Neuronal stem cell (in vitro differentiated cells): ENCODE data around the gene RBM20.
"Not testable (repeated sequence)": the region's sequence is repeated elsewhere in the genome, so short reads cannot be mapped to it uniquely, and the experiment has no call there.

Experiments
- DNase-seq: peaks from one replicate; pipeline ENCODE4 v3.0.0-alpha.2; 2013; ENCODE audit warnings: low spot score
- H2AFZ ChIP-seq: one replicate; pipeline ENCODE4 v1.6.1; 2013; ENCODE audit warnings: mild to moderate bottlenecking, low read length, inconsistent platforms
- H2AK5ac ChIP-seq: 2 replicates; pipeline ENCODE4 v1.6.1; 2013; ENCODE audit warnings: low read depth, mild to moderate bottlenecking, inconsistent platforms, low read length, moderate library complexity, mixed read lengths
- H2BK120ac ChIP-seq: 2 replicates; pipeline ENCODE4 v1.6.1; 2013; ENCODE audit warnings: low read depth, mild to moderate bottlenecking, inconsistent platforms, low read length, moderate library complexity, mixed read lengths
- H2BK12ac ChIP-seq: one replicate; pipeline ENCODE4 v1.6.1; 2013; ENCODE audit warnings: low read length, inconsistent platforms
- H2BK15ac ChIP-seq: 2 replicates; pipeline ENCODE4 v1.6.1; 2013; ENCODE audit warnings: mild to moderate bottlenecking, low read length, inconsistent platforms, mixed read lengths
- H2BK5ac ChIP-seq: one replicate; pipeline ENCODE4 v1.6.1; 2013; ENCODE audit warnings: inconsistent platforms, mild to moderate bottlenecking, low read length, moderate library complexity
- H3K14ac ChIP-seq: one replicate; pipeline ENCODE4 v1.6.1; 2013; ENCODE audit warnings: low read length, inconsistent platforms
- H3K18ac ChIP-seq: 2 replicates; pipeline ENCODE4 v1.6.1; 2013; ENCODE audit warnings: low read length, inconsistent platforms
- H3K23ac ChIP-seq: 2 replicates; pipeline ENCODE4 v1.6.1; 2013; ENCODE audit warnings: low read depth, mild to moderate bottlenecking, mixed read lengths, low read length, inconsistent platforms; ENCODE audit not compliant: poor library complexity
- H3K27ac ChIP-seq: replicated peaks from 3 replicates; pipeline ENCODE4 v1.5.1; 2013; ENCODE audit warnings: low read length, inconsistent platforms
- H3K27me3 ChIP-seq, 3 experiments: 2 replicates each; pipeline ENCODE4 v1.6.1; 2013; ENCODE audit warnings: low read length in 3 of 3, mild to moderate bottlenecking in 2 of 3, inconsistent platforms in 1 of 3, low read depth in 1 of 3, mixed read lengths in 1 of 3, moderate library complexity in 1 of 3; ENCODE audit not compliant: control insufficient read depth in 3 of 3, insufficient read depth in 3 of 3
- H3K36me3 ChIP-seq, 2 donors: replicated peaks in 1 of 2; 2 replicates each; pipeline ENCODE4 v1.6.1; 2013; ENCODE audit warnings: low read length in 2 of 2; ENCODE audit not compliant: control insufficient read depth in 2 of 2, insufficient read depth in 2 of 2
- H3K4ac ChIP-seq: 2 replicates; pipeline ENCODE4 v1.6.1; 2013; ENCODE audit warnings: inconsistent platforms, mild to moderate bottlenecking, low read length, moderate library complexity
- H3K4me1 ChIP-seq, 2 donors: 1 replicate in 1 of 2; 2 replicates in 1 of 2; pipeline ENCODE4 v1.6.1; 2013; ENCODE audit warnings: low read length in 2 of 2, low read depth in 1 of 2; ENCODE audit not compliant: control insufficient read depth in 2 of 2, insufficient read depth in 1 of 2
- H3K4me2 ChIP-seq: one replicate; pipeline ENCODE4 v1.6.1; 2013; ENCODE audit warnings: mild to moderate bottlenecking, low read length, inconsistent platforms; ENCODE audit not compliant: insufficient read depth, poor library complexity, severe bottlenecking
- H3K4me3 ChIP-seq, 2 donors: 2 replicates each; pipeline ENCODE4 v1.5.1; 2013; ENCODE audit warnings: low read length in 2 of 2, mild to moderate bottlenecking in 2 of 2, inconsistent platforms in 1 of 2, moderate library complexity in 1 of 2
- H3K79me1 ChIP-seq: one replicate; pipeline ENCODE4 v1.6.1; 2013; ENCODE audit warnings: low read depth, mild to moderate bottlenecking, inconsistent platforms, low read length, moderate library complexity
- H3K9ac ChIP-seq: one replicate; pipeline ENCODE4 v1.6.1; 2013; ENCODE audit warnings: mild to moderate bottlenecking, low read depth, low read length, inconsistent platforms; ENCODE audit not compliant: poor library complexity
- H3K9me3 ChIP-seq, 2 donors: replicated peaks in 1 of 2; 2 replicates each; pipeline versions ENCODE3 to v1.6.1; 2013; ENCODE audit warnings: low read length in 2 of 2, mild to moderate bottlenecking in 2 of 2, inconsistent platforms in 1 of 2, low read depth in 1 of 2, mixed read lengths in 1 of 2, moderate library complexity in 1 of 2; ENCODE audit not compliant: control insufficient read depth in 2 of 2, insufficient read depth in 1 of 2
- H4K8ac ChIP-seq: one replicate; pipeline ENCODE4 v1.6.1; 2013; ENCODE audit warnings: low read depth, mild to moderate bottlenecking, inconsistent platforms, low read length, moderate library complexity
- H4K91ac ChIP-seq: one replicate; pipeline ENCODE4 v1.6.1; 2013; ENCODE audit warnings: low read length, low read depth, mild to moderate bottlenecking, inconsistent platforms; ENCODE audit not compliant: poor library complexity
- WGBS, 2 donors: extraction: QIAGEN DNeasy Blood & Tissue Kit; methylation state at CpG; one replicate each; pipeline ENCODE4 v1.1.7; 2013; ENCODE audit warnings: missing lambda C conversion rate in 2 of 2, mixed read lengths in 1 of 2; ENCODE audit not compliant: insufficient read length in 2 of 2, insufficient replicate concordance in 1 of 2; ENCODE audit errors: extremely low coverage in 2 of 2; 5-methylcytosine and 5-hydroxymethylcytosine counted together

Gene RBM20

DNA sequence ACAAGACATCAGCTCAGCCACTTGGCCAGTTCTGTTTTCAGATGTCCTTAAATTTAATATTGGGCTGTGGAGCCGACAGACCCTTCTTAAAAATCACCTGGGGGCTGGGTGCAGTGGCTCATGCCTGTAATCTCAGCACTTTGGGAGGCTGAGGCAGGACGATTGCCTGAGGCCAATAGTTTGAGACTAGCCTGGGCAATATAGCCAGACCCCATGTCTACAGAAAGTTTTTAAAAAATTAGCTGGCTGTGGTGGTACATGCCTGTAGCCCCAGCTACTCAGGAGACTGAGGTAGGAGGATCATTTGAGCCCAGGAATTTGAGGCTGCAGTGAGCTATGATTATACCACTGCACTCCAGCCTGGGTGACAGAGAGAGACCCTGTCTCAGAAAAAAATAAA is 22.1 kb downstream of the RBM20 start:
- H3K36me3 ChIP-seq, H3K9me3 ChIP-seq, H2BK12ac ChIP-seq, H4K91ac ChIP-seq, H2AK5ac ChIP-seq, H2BK5ac ChIP-seq, H3K4me2 ChIP-seq, H3K23ac ChIP-seq, H2AFZ ChIP-seq, H4K8ac ChIP-seq, H3K4ac ChIP-seq, H3K14ac ChIP-seq, DNase-seq, H3K9ac ChIP-seq, H3K4me3 ChIP-seq, H3K79me1 ChIP-seq, H2BK120ac ChIP-seq, H3K18ac ChIP-seq, H3K27ac ChIP-seq, H2BK15ac ChIP-seq: not testable (repeated sequence)
- Histone ChIP-seq H3K4me1 (peaks cover 0 to 14% of the 10 kb centered on the region in 2 donors), H3K27me3 (peaks cover 2 to 52% (median 20%) of the 10 kb centered on the region in 3 experiments)
- WGBS, 2 donors: no CpG with 5 or more reads among the region's 2 CpGs

GRCh38 chr10:110666673-110667072 is 22.5 kb downstream of the RBM20 start:
- Histone ChIP-seq H2BK12ac (no peak overlapping the region), H3K4ac (no peak overlapping the region), H3K4me1 (peaks cover 0 to 14% of the 10 kb centered on the region in 2 donors), H2BK5ac (no peak overlapping the region), H3K27ac (no peak overlapping the region), H3K36me3 (no peaks in the 10 kb centered on the region), H2BK120ac (no peak overlapping the region), H4K8ac (no peak overlapping the region), H3K4me2 (no peak overlapping the region), H3K27me3 (peaks cover 2 to 53% (median 21%) of the 10 kb centered on the region in 3 experiments), H2AFZ (no peak overlapping the region), H2BK15ac (no peak overlapping the region), H3K79me1 (no peaks in the 10 kb centered on the region), H2AK5ac (no peak overlapping the region), H4K91ac (no peak overlapping the region), H3K23ac (no peak overlapping the region), H3K14ac (no peak overlapping the region), H3K18ac (no peak overlapping the region), H3K4me3 (no peak overlapping the region), H3K9me3 (no peaks in the 10 kb centered on the region), H3K9ac (no peak overlapping the region)
- no CpG with 5 or more reads among the region's 3 CpGs for WGBS, 2 donors
- no peak for DNase-seq

- Histone ChIP-seq H3K27me3 (peaks cover 2 to 62% (median 30%) of the 10 kb centered on the region in 3 experiments), H2BK120ac (no peak overlapping the region)
- no CpG with 5 or more reads among the region's 9 CpGs for WGBS, 2 donors
These were observed 23.6 kb downstream of the RBM20 start for GRCh38 chr10:110667620-110668343.

DNA sequence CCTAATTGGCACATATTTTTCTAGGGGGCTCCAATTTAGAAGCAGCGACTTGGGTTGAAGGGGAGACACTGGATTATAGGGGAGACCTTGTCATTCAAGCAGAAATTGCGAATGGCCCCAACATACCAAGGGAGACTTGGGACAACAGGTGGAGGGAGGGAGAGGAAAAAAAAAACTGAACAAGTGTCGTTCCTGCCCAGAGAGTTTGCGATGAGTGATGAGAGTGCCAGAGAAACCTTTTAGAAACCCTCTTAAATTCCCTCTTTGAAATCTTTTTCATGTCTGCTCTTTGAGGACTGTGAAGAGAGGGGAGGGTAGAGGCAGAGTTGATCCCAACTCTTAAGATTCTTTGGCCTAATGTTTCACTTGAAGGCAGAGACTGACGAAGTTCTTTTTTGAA is 24.3 kb downstream of the RBM20 start:
- Histone ChIP-seq H3K27me3 (peaks cover 2 to 68% (median 33%) of the 10 kb centered on the region in 3 experiments), H2AFZ (no peak overlapping the region), H3K79me1 (no peaks in the 10 kb centered on the region), H3K4me1 (peaks cover 3 to 16% of the 10 kb centered on the region in 2 donors), H3K23ac (no peak overlapping the region), H2BK120ac (no peak overlapping the region), H2BK12ac (no peak overlapping the region), H3K36me3 (no peaks in the 10 kb centered on the region), H3K14ac (no peak overlapping the region), H2AK5ac (no peak overlapping the region), H3K4me2 (no peak overlapping the region), H3K9ac (no peak overlapping the region), H3K9me3 (no peaks in the 10 kb centered on the region), H4K91ac (no peak overlapping the region), H3K27ac (no peak overlapping the region), H3K18ac (no peak overlapping the region), H2BK5ac (no peak overlapping the region), H4K8ac (no peak overlapping the region), H3K4me3 (no peak overlapping the region), H3K4ac (no peak overlapping the region), H2BK15ac (no peak overlapping the region)
- no peak for DNase-seq
- WGBS, 2 donors: no CpG with 5 or more reads among the region's 5 CpGs

More at GRCh38 chr10:110667620-110668343, 23.6 kb downstream of the RBM20 start:
- no peak overlapping the region for H3K4me3 ChIP-seq
- no peak overlapping the region for H2BK12ac ChIP-seq
- no peak overlapping the region for H3K14ac ChIP-seq
- H3K4me1 ChIP-seq: peaks cover 3 to 16% of the 10 kb centered on the region in 2 donors
- H4K8ac ChIP-seq: no peak overlapping the region
- H3K79me1 ChIP-seq: no peaks in the 10 kb centered on the region
- H2AFZ ChIP-seq: no peak overlapping the region
- no peak overlapping the region for H2BK5ac ChIP-seq
- H3K9me3 ChIP-seq: no peaks in the 10 kb centered on the region
- H3K18ac ChIP-seq: no peak overlapping the region
- no peaks in the 10 kb centered on the region for H3K36me3 ChIP-seq
- H3K27ac ChIP-seq: no peak overlapping the region
- no peak overlapping the region for H3K9ac ChIP-seq
- DNase-seq: no peak
- no peak overlapping the region for H4K91ac ChIP-seq
- H3K4me2 ChIP-seq: no peak overlapping the region
- no peak overlapping the region for H2BK15ac ChIP-seq
- H3K4ac ChIP-seq: no peak overlapping the region
- no peak overlapping the region for H3K23ac ChIP-seq
- H2AK5ac ChIP-seq: no peak overlapping the region
